Colon (tissue), 2 donors: ENCODE results near the gene LIN28A.

Experiments
- FAIRE-seq: peaks from 2 replicates; lab custom pipeline; 2012; peaks lifted over from hg19 to GRCh38; lab: Jason Lieb, UNC
- donor health status: control.
- donor health status: control.

Gene LIN28A

GRCh38 chr1:26388791-26389445 lies 21.7 kb upstream of the LIN28A start:
- FAIRE-seq, result no peak

DNA sequence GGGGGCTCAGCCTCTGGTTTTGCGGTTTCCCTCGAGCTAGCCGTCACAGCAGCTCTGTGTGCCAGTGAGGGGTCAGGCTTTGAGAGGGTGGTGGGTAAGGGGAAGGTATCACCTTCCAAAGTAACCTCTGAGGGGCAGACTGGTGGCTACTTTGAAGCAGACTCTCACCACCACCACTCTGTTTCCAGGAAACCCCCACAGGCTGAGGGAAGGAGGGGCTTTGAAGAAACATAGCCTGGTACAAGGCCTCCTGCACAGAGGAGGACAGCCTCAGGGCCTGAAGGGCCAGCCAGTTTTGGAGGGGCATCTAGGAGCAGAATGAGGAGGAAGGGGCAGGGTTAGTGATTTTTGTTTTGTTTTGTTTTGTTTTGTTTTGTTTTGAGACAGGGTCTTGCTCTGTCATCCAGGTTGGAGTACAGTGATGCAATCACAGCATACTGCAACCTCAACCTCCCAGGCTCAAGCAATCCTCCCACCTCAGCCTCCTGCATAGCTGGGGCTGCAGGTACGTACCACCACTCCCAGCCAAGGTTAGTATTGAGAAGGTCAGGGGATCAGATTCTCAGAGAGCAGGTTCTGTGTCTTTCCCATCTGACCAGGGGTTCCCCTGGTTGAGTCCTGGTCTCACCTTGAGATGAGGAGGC lies 20.9 kb upstream of the LIN28A start:
- no peak for FAIRE-seq

DNA sequence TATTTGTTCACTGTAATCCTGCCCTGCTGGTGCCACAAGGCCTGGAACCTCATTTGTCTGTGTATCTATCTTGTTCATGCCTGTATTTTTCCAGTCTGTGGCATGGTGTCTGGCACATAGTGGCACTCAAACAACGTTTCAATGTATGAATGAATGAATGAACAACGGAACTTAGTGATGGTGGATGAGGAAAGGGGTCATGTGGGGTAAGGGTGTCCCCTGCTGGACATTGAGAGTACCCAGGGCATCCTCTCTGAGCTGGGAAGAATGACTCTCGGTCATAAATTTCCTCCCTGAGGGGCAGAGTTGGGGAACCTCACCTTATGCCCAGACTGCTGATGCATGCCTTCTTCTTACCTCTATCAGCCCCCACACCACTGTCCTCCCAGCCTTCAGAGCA lies 19.2 kb upstream of the LIN28A start:
- no peak for FAIRE-seq

DNA sequence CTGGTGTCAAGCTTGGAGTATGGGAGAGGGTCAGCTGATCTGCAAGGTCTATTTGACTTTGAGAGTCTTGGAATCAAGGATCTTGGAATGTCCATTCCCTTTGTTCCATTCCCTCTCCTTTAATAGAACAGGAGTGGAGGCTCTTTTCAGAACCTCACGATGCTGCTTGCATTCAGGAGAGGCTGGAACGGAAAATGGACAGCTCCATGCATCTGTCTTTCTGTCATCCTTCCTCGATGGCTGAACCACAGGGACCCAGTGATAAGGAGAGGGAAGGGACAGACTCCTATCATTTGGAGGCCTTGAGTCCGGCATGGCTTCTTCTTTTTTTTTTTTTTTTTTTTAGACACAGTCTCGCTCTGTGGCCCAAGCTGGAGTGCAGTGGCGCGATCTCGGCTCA lies 14.9 kb upstream of the LIN28A start:
- FAIRE-seq, result no peak

GRCh38 chr1:26399034-26399433 lies 11.6 kb upstream of the LIN28A start:
- FAIRE-seq, result no peak

DNA sequence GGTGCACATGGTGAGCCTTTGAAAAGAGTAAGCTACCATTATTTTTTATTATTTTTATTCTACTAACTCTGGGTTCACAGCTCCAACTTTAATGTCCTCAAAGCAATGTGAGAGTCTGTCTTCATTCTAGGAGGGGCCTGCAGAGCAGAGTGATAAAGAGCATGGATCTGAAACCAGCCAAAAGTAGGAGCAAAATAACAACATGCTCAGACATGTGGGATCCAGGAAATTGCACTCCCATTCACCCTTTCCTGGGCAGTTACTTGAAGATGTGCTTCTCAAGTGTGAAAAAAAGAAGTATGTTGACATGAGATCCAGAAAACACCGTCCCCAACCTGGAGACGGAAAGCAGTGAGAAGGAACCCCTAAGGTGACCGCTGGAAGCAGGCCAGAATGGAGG lies 8.7 kb upstream of the LIN28A start:
- FAIRE-seq, result no peak

DNA sequence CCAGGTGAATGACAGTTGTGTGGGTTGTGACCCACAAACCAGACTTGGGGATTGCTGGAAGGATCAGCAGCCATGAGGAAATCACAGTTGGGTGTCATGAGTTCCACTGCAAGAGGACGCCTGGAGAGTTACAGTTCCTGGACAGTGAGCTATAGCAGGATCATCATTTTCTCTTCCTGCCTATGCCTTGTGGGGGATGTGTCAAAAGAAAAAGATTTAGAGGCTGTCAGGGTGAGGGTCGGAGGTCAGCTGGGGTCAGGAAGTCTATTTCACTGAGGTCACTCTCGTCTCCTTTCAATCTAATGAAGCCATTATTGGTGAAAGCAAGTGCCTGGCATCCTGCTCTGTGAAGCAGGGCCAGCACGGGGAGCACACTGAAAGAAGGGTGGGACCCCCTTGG lies 7.0 kb upstream of the LIN28A start:
- no peak for FAIRE-seq

- FAIRE-seq, result no peak
Observed at GRCh38 chr1:26404641-26405040, 6.0 kb upstream of the LIN28A start.

- no peak for FAIRE-seq
Observed at GRCh38 chr1:26405281-26405915, 5.2 kb upstream of the LIN28A start.

DNA sequence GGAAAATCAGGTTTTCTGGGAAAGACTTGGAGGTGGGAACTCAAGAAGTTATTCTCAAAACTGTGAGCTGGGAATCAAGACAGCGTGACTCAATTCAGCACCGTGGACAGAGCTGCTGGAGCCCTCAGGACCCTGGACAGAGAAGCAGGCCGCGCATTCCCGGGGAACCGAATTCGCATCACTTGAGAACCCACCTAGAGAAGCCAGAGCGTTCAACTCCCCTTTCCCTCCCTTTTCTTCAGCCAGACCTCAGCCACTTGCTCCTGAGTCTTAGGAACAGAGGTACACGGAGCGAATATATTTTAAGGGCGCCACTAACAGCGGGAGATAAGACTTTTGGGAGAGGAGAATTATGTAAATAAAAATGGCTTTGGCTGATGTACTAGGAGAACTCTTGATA lies 2.0 kb upstream of the LIN28A start:
- FAIRE-seq, result no peak

DNA sequence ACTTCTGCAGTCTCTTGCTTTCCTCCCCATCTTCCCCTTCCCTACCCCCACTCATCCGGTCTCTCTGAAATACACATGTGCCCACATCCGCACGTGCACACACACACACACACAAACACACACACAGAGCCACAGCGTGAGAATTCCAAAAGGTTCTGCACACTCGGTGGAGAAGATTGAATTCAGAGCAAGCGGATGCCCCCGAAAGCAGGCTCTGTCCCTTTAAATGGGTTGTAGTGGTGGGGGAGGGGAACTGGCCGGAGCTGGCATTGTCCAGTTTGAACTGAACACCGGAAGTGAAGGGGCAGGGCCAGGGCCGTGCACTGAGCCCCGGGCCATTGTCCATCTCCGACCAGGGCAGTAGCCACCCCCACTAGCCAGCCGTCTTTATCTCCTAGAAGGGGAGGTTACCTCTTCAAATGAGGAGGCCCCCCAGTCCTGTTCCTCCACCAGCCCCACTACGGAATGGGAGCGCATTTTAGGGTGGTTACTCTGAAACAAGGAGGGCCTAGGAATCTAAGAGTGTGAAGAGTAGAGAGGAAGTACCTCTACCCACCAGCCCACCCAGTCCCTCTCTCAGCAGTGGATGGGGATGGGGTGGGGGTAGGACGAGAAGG lies 1.3 kb upstream of the LIN28A start:
- FAIRE-seq, result no peak

- FAIRE-seq, result no peak
Observed at GRCh38 chr1:26411624-26412074, 1.0 kb downstream of the LIN28A start.

- FAIRE-seq, result no peak
Observed at GRCh38 chr1:26412180-26412840, 1.7 kb downstream of the LIN28A start.

GRCh38 chr1:26413031-26413430 lies 2.4 kb downstream of the LIN28A start:
- FAIRE-seq, result no peak

GRCh38 chr1:26417111-26417759 lies 6.6 kb downstream of the LIN28A start:
- no peak for FAIRE-seq

GRCh38 chr1:26418865-26419349 lies 8.3 kb downstream of the LIN28A start:
- FAIRE-seq, result no peak

DNA sequence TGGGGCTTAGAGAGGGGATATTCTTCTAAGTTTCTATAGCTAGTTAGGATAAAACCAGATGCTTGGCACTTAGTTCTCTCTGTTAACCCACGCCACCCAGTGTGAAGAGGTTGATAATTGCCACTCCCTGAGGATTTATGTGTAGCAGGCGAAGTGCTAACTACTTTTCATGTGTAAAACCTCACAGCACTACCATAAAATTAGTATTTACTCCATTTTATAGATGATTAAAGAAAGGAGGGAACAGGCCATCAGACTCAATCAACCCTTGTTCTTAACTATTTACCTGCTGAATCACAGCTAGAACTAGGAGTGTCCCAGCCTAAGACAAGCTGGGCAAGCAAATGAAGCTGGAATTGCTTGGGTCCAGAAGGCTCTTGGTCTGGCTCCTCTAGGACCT lies 8.9 kb downstream of the LIN28A start:
- FAIRE-seq, result no peak

DNA sequence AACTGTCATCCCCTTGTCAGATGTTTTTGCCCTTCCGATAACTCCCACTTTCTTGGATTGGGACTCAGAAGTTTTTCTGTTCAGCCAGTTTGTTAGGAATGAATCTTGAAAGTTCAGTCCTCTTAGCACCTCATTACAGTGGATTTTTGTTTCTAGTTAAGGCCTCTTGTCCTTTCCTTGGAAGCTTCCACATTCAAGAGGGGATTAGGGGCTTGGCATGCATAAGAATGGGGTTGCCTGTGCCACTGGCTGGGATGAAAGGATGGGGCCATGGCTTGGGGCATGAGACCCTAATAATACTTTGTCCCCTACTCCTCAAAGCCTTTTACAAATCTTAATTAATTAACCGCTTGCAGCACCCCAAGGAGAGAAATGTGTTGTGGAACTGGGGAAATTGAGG lies 19.1 kb downstream of the LIN28A start:
- FAIRE-seq, result no peak

- peak; percentile 24 for FAIRE-seq
Observed at GRCh38 chr1:26431979-26432695, 21.5 kb downstream of the LIN28A start, which contains the start of gene DHDDS. Gene DHDDS, plus strand, starts transcription at chr1:26432321. Its CDS starts 625 bp downstream, at chr1:26432946.

DNA sequence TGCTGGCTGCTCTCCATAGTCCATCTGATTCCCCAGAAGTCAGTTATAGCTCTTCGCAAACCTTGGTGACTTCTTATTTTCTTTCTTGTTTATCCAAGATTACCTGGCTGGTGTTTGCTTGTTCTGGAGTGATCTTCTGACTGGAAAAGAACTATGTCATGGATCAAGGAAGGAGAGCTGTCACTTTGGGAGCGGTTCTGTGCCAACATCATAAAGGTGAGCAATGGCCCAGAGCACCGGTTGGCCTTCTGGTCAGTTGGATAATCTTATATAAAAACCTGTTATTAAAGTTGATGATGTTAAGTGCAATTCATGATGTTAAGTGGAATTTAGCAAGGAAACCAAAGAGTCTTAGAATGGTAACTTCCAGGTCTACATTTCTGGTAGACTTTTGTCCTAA lies 22.2 kb downstream of the LIN28A start:
- FAIRE-seq, result no peak

- no peak for FAIRE-seq
Observed at GRCh38 chr1:26434161-26434752, 23.6 kb downstream of the LIN28A start.
